Erythroblast (primary cell): Measurements from ENCODE around the gene HSD17B8.

Source experiments
- DNase-seq, 2 experiments: peaks; one replicate each; lab custom pipeline; 2025; lab: John Stamatoyannopoulos, UW
- GATA1 ChIP-seq: IDR thresholded peaks from 2 replicates; pipeline ENCODE4 v1.6.1; 2011; ENCODE audit warnings: low read depth, mild to moderate bottlenecking, control low read depth, low read length, moderate library complexity
- POLR2A ChIP-seq: IDR thresholded peaks from 2 replicates; pipeline ENCODE4 v1.6.1; 2011; ENCODE audit warnings: mild to moderate bottlenecking, low read length

HSD17B8 gene

GRCh38 chr6:33192105-33192646 is 12.3 kb upstream of the HSD17B8 start, which contains the start of gene COL11A2:
Gene COL11A2 (minus strand): TSS chr6:33192467. CDS start chr6:33192240, 227 bp downstream.
- DNase-seq = no peak

GRCh38 chr6:33192671-33193602 is 11.5 kb upstream of the HSD17B8 start:
- DNase-seq = peak in 1 of 2 experiments; percentile 10
- TF ChIP-seq POLR2A (no peak), GATA1 (no peak)

More at GRCh38 chr6:33192105-33192646, 12.3 kb upstream of the HSD17B8 start, which contains the start of gene COL11A2:
- no peak for TF ChIP-seq POLR2A
- TF ChIP-seq GATA1 = no peak

GRCh38 chr6:33193619-33194018 is 10.8 kb upstream of the HSD17B8 start:
- no peak for DNase-seq
- TF ChIP-seq POLR2A (no peak), GATA1 (no peak)

- TF ChIP-seq POLR2A = no peak
- no peak for TF ChIP-seq GATA1
- no peak for DNase-seq
Measured at GRCh38 chr6:33194431-33194979, 9.9 kb upstream of the HSD17B8 start.

GRCh38 chr6:33195304-33196165 is 8.9 kb upstream of the HSD17B8 start:
- TF ChIP-seq POLR2A (no peak), GATA1 (no peak)
- peak; percentile 10 to 17 for DNase-seq

- DNase-seq = peak; percentile 75 to 80
- no peak for TF ChIP-seq GATA1
- no peak for TF ChIP-seq POLR2A
Measured at GRCh38 chr6:33197431-33198048, 6.9 kb upstream of the HSD17B8 start.

GRCh38 chr6:33198159-33198852 is 6.1 kb upstream of the HSD17B8 start:
- TF ChIP-seq POLR2A (no peak), GATA1 (no peak)
- DNase-seq = no peak

- DNase-seq = no peak
- no peak for TF ChIP-seq GATA1
- TF ChIP-seq POLR2A = no peak
Measured at GRCh38 chr6:33198853-33199436, 5.5 kb upstream of the HSD17B8 start.

GRCh38 chr6:33199687-33200218 is 4.7 kb upstream of the HSD17B8 start:
- no peak for TF ChIP-seq GATA1
- no peak for TF ChIP-seq POLR2A
- peak; percentile 91 to 95 for DNase-seq

GRCh38 chr6:33200219-33201146 is 4.0 kb upstream of the HSD17B8 start, which contains the start of the genes RXRB and SLC39A7:
Gene RXRB (minus strand): TSS chr6:33200665. CDS start chr6:33200476, 189 bp downstream.
Gene SLC39A7 (plus strand): TSS chr6:33200867. CDS start chr6:33201246, 379 bp downstream.
- no peak for TF ChIP-seq GATA1
- TF ChIP-seq POLR2A = peak; percentile 95
- peak; percentile 99 for DNase-seq
